ENCODE results near the gene AEN.

- no peak for TF ChIP-seq EZH2 (IDR thresholded peaks at IDR 0.05)
- no peak for TF ChIP-seq CTCF (IDR thresholded peaks at IDR 0.05 in 2 of 3, conservative IDR thresholded peaks at IDR 0.05 in 1 of 3; ENCODE audit: borderline replicate concordance in 1 of 3, insufficient read depth in 1 of 3, low read depth in 2 of 3, low read length in 2 of 3)
- TF ChIP-seq POLR2A (IDR thresholded peaks at IDR 0.05; ENCODE audit: borderline replicate concordance, extremely low read depth, insufficient read depth, insufficient read length) = no peak
- no peak for TF ChIP-seq MAX (IDR thresholded peaks at IDR 0.05)
- TF ChIP-seq ZNF274 (IDR thresholded peaks at IDR 0.05; ENCODE audit: low read depth, low read length) = no peak
- no peak for TF ChIP-seq SRF (IDR thresholded peaks at IDR 0.05; ENCODE audit: low read depth)
- no peak for TF ChIP-seq SIN3A (IDR thresholded peaks at IDR 0.05; ENCODE audit: low read depth)
- TF ChIP-seq TCF7L2 (IDR thresholded peaks at IDR 0.05; ENCODE audit: borderline replicate concordance, extremely low read depth, insufficient read depth, insufficient read length) = no peak
- TF ChIP-seq CEBPB (IDR thresholded peaks at IDR 0.05; ENCODE audit: low read depth) = no peak
Observed at GRCh38 chr15:88650556-88650955, 29.4 kb downstream of the AEN start.
